Chondrocyte (in vitro differentiated cells): ENCODE results near the gene ARHGEF11. TPM values are rescaled to one million over a fixed set of nuclear protein-coding genes. Genes with fewer than 3 reads are reported as not detected.

Source experiments
- DNase-seq: peaks from one replicate; pipeline ENCODE4 v3.0.0; 2021; ENCODE audit warnings: mixed read lengths, low spot score
- H3K27ac Mint-ChIP-seq: one replicate; pipeline ENCODE4 v1.8.0; 2021; ENCODE audit warnings: mild to moderate bottlenecking, moderate library complexity, mixed read lengths; ENCODE audit not compliant: unreplicated experiment
- H3K27me3 Mint-ChIP-seq: 2 replicates; pipeline ENCODE4 v1.8.0; 2021; ENCODE audit warnings: low read depth, mixed read lengths
- H3K36me3 Mint-ChIP-seq: 2 replicates; pipeline ENCODE4 v1.8.0; 2021; ENCODE audit warnings: low read depth, mixed read lengths
- H3K4me1 Mint-ChIP-seq: 2 replicates; pipeline ENCODE4 v1.8.0; 2021; ENCODE audit warnings: low read depth, mild to moderate bottlenecking, mixed read lengths
- H3K4me3 Mint-ChIP-seq: one replicate; pipeline ENCODE4 v1.8.0; 2021; ENCODE audit warnings: mild to moderate bottlenecking, moderate library complexity, mixed read lengths; ENCODE audit not compliant: unreplicated experiment
- H3K9me3 Mint-ChIP-seq: 2 replicates; pipeline ENCODE4 v1.8.0; 2021; ENCODE audit warnings: low read depth, mixed read lengths
- CTCF ChIP-seq: fragments of 200-600 bp; sonication (generic); IDR thresholded peaks from 2 replicates; pipeline ENCODE4 v1.5.0; 2021; ENCODE audit warnings: antibody characterized with exemption, mild to moderate bottlenecking, moderate library complexity
- total RNA-seq: library from RNA; stranded (reverse); gene quantifications from 3 replicates; pipeline ENCODE4 v1.2.1, GENCODE V29; 2021

The ARHGEF11 gene
- total RNA-seq, 1 donor from 2014 or later = 34.8 TPM

GRCh38 chr1:157050836-157051235 is 5.3 kb upstream of the ARHGEF11 start:
- H3K4me3 Mint-ChIP-seq = no peak overlapping the region
- peaks cover 9% of the 10 kb centered on the region for H3K27me3 Mint-ChIP-seq
- peaks cover 8% of the 10 kb centered on the region for H3K4me1 Mint-ChIP-seq
- DNase-seq = no peak
- peaks cover 7% of the 10 kb centered on the region for H3K9me3 Mint-ChIP-seq
- no peak for TF ChIP-seq CTCF
- H3K27ac Mint-ChIP-seq = no peak overlapping the region
- peaks cover 4% of the 10 kb centered on the region for H3K36me3 Mint-ChIP-seq

GRCh38 chr1:157047062-157047410 is 1.5 kb upstream of the ARHGEF11 start:
- Mint-ChIP-seq H3K4me3 (no peak overlapping the region), H3K27ac (no peak overlapping the region), H3K4me1 (peaks cover 39% of the 10 kb centered on the region), H3K9me3 (peaks cover 2% of the 10 kb centered on the region), H3K27me3 (peaks cover 3% of the 10 kb centered on the region), H3K36me3 (peaks cover 1% of the 10 kb centered on the region)
- no peak for DNase-seq
- TF ChIP-seq CTCF = no peak

GRCh38 chr1:157044326-157044725 is 1.2 kb downstream of the ARHGEF11 start:
- H3K27ac Mint-ChIP-seq = peak overlapping the region; percentile 71
- DNase-seq = no peak
- H3K36me3 Mint-ChIP-seq = no peaks in the 10 kb centered on the region
- peaks cover 57% of the 10 kb centered on the region for H3K4me1 Mint-ChIP-seq
- no peaks in the 10 kb centered on the region for H3K27me3 Mint-ChIP-seq
- peak overlapping the region; percentile 94 for H3K4me3 Mint-ChIP-seq
- TF ChIP-seq CTCF = no peak
- H3K9me3 Mint-ChIP-seq = no peaks in the 10 kb centered on the region

GRCh38 chr1:157043685-157044084 is 1.9 kb downstream of the ARHGEF11 start:
- no peak for TF ChIP-seq CTCF
- Mint-ChIP-seq H3K27ac (peak overlapping the region; percentile 33), H3K27me3 (no peaks in the 10 kb centered on the region), H3K4me1 (peaks cover 60% of the 10 kb centered on the region), H3K36me3 (no peaks in the 10 kb centered on the region), H3K4me3 (peak overlapping the region; percentile 94), H3K9me3 (no peaks in the 10 kb centered on the region)
- no peak for DNase-seq

GRCh38 chr1:157042846-157043245 is 2.7 kb downstream of the ARHGEF11 start:
- TF ChIP-seq CTCF = no peak
- Mint-ChIP-seq H3K36me3 (no peaks in the 10 kb centered on the region), H3K9me3 (no peaks in the 10 kb centered on the region), H3K4me3 (peak overlapping the region; percentile 94), H3K27ac (no peak overlapping the region), H3K4me1 (peaks cover 60% of the 10 kb centered on the region), H3K27me3 (no peaks in the 10 kb centered on the region)
- no peak for DNase-seq
